ENCODE results near the gene JUND. TPM values are rescaled to one million over a fixed set of nuclear protein-coding genes. Genes with fewer than 3 reads are reported as not detected.

Gene JUND
- total RNA-seq, 1 experiment from 2014 or later: 151 TPM

- Histone ChIP-seq H3K9ac (ENCODE audit: low read length) (no peak overlapping the region), H3K36me3 (ENCODE audit: low read depth, low read length) (no peaks in the 10 kb centered on the region), H3K4me3 (ENCODE audit: low read length) (no peak overlapping the region), H4K20me1 (ENCODE audit: low read length) (no peaks in the 10 kb centered on the region), H3K9me3 (ENCODE audit: low read length) (no peaks in the 10 kb centered on the region), H3K4me1 (ENCODE audit: insufficient read depth, low read length) (peaks cover 12% of the 10 kb centered on the region), H3K27ac (ENCODE audit: low read length) (no peak overlapping the region), H3K27me3 (ENCODE audit: low read length) (no peaks in the 10 kb centered on the region), H3K79me2 (ENCODE audit: low read length) (no peaks in the 10 kb centered on the region), H3K9me2 (replicated peaks; ENCODE audit: low read length) (no peaks in the 10 kb centered on the region), H3K4me2 (ENCODE audit: low read length) (no peak overlapping the region), H2AFZ (ENCODE audit: low read length) (no peak overlapping the region), H3F3A (ENCODE audit: low read length, unreplicated experiment) (no peaks in the 10 kb centered on the region)
- TF ChIP-seq EZH2phosphoT487 (IDR thresholded peaks at IDR 0.05; ENCODE audit: borderline replicate concordance, low read length): no peak
- no peak for TF ChIP-seq EZH2 (IDR thresholded peaks at IDR 0.05; ENCODE audit: low read length, unreplicated experiment)
- TF ChIP-seq, protein P1, sequence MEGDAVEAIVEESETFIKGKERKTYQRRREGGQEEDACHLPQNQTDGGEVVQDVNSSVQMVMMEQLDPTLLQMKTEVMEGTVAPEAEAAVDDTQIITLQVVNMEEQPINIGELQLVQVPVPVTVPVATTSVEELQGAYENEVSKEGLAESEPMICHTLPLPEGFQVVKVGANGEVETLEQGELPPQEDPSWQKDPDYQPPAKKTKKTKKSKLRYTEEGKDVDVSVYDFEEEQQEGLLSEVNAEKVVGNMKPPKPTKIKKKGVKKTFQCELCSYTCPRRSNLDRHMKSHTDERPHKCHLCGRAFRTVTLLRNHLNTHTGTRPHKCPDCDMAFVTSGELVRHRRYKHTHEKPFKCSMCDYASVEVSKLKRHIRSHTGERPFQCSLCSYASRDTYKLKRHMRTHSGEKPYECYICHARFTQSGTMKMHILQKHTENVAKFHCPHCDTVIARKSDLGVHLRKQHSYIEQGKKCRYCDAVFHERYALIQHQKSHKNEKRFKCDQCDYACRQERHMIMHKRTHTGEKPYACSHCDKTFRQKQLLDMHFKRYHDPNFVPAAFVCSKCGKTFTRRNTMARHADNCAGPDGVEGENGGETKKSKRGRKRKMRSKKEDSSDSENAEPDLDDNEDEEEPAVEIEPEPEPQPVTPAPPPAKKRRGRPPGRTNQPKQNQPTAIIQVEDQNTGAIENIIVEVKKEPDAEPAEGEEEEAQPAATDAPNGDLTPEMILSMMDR (conservative IDR thresholded peaks at IDR 0.05; ENCODE audit: low read depth, low read length): peak; percentile 94
- ATAC-seq (peak; percentile 77), DNase-seq (peak; percentile 87)
- ChIA-PET POLR2A (ENCODE audit: unreplicated experiment) (interaction anchor here (0.5 kb wide), 1 partner anchor 62 kb away, joined by 8 read pairs; no protein-coding TSS in a partner anchor), CTCF (interaction anchor here (0.6 to 2.4 kb wide), 9 partner anchors 18 to 183 kb away, joined by 3 to 27 read pairs (median 6); partner anchors contain the start of genes MPV17L2 and RAB3A)
- no TSS peak for BruUV-seq (replicated peaks)
- intact Hi-C loops (cut with micrococcal nuclease): loop anchor here (1.0 to 2.0 kb wide), 3 partner anchors 43 to 138 kb away; partner anchors contain the start of gene RAB3A
Observed at GRCh38 chr19:18251587-18252369, 29.6 kb downstream of the JUND start.

DNA sequence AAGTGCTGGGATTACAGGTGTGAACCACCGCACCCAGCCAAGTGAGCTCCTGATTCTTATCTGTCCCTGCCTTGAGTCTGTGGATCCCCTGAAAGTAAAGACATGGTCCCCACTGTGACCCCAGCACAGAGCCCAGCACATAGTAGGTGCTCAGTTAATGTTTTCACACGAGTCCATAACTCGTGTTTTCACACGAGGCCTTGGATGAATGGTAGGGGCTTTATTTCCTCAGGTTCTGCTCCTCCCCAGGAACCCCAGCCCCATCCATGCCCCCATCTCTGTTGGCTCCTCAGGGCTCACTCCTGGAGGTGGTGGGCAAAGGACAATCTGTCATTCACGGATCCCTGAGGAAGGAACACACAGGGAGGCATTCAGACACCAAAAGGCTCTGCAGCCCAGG lies 31.6 kb downstream of the JUND start:
- ATAC-seq: no peak
- H3K4me3 ChIP-seq (ENCODE audit: low read length): no peak overlapping the region
- H4K20me1 ChIP-seq (ENCODE audit: low read length): no peaks in the 10 kb centered on the region
- intact Hi-C loops (cut with micrococcal nuclease): no loop called here
- H3K4me1 ChIP-seq (ENCODE audit: insufficient read depth, low read length): peaks cover 12% of the 10 kb centered on the region
- ChIA-PET CTCF (no interaction called here), POLR2A (ENCODE audit: unreplicated experiment) (no interaction called here)
- TF ChIP-seq, protein P1 (conservative IDR thresholded peaks at IDR 0.05; ENCODE audit: low read depth, low read length): no peak
- TF ChIP-seq EZH2phosphoT487 (IDR thresholded peaks at IDR 0.05; ENCODE audit: borderline replicate concordance, low read length): no peak
- no peaks in the 10 kb centered on the region for H3K27me3 ChIP-seq (ENCODE audit: low read length)
- H3K9me3 ChIP-seq (ENCODE audit: low read length): no peaks in the 10 kb centered on the region
- H3K9me2 ChIP-seq (replicated peaks; ENCODE audit: low read length): no peaks in the 10 kb centered on the region
- H3K79me2 ChIP-seq (ENCODE audit: low read length): no peaks in the 10 kb centered on the region
- H2AFZ ChIP-seq (ENCODE audit: low read length): no peak overlapping the region
- H3K36me3 ChIP-seq (ENCODE audit: low read depth, low read length): no peaks in the 10 kb centered on the region
- H3K27ac ChIP-seq (ENCODE audit: low read length): no peak overlapping the region
- H3K9ac ChIP-seq (ENCODE audit: low read length): no peak overlapping the region
- H3K4me2 ChIP-seq (ENCODE audit: low read length): no peak overlapping the region
- no peak for DNase-seq
- BruUV-seq (replicated peaks): no TSS peak
- H3F3A ChIP-seq (ENCODE audit: low read length, unreplicated experiment): no peaks in the 10 kb centered on the region

- Histone ChIP-seq H3F3A (ENCODE audit: low read length, unreplicated experiment) (no peaks in the 10 kb centered on the region), H3K36me3 (ENCODE audit: low read depth, low read length) (no peaks in the 10 kb centered on the region), H3K9ac (ENCODE audit: low read length) (no peak overlapping the region), H2AFZ (ENCODE audit: low read length) (no peak overlapping the region), H3K9me2 (replicated peaks; ENCODE audit: low read length) (no peaks in the 10 kb centered on the region), H3K4me3 (ENCODE audit: low read length) (no peak overlapping the region), H3K4me2 (ENCODE audit: low read length) (no peak overlapping the region), H3K27me3 (ENCODE audit: low read length) (no peaks in the 10 kb centered on the region), H3K9me3 (ENCODE audit: low read length) (no peaks in the 10 kb centered on the region), H4K20me1 (ENCODE audit: low read length) (no peaks in the 10 kb centered on the region), H3K27ac (ENCODE audit: low read length) (no peak overlapping the region), H3K79me2 (ENCODE audit: low read length) (no peaks in the 10 kb centered on the region), H3K4me1 (ENCODE audit: insufficient read depth, low read length) (no peaks in the 10 kb centered on the region)
- TF ChIP-seq EZH2 (IDR thresholded peaks at IDR 0.05; ENCODE audit: low read length, unreplicated experiment) (no peak), EZH2phosphoT487 (IDR thresholded peaks at IDR 0.05; ENCODE audit: borderline replicate concordance, low read length) (no peak)
- TF ChIP-seq, protein P1 (conservative IDR thresholded peaks at IDR 0.05; ENCODE audit: low read depth, low read length): no peak
- CTCF ChIA-PET: no interaction called here
- no TSS peak for BruUV-seq (replicated peaks)
- intact Hi-C loops (cut with micrococcal nuclease): no loop called here
- POLR2A ChIA-PET (ENCODE audit: unreplicated experiment): interaction anchor here (0.6 to 0.7 kb wide), 2 partner anchors 35 to 37 kb away, joined by 5 to 7 read pairs; no protein-coding TSS in a partner anchor
- no peak for DNase-seq
- no peak for ATAC-seq
Observed at GRCh38 chr19:18245297-18245696, 36.1 kb downstream of the JUND start.

All from PC-3 (cell line).